Thyroid gland (tissue), 4 donors: ENCODE results near the gene SRGAP1. TPM values are rescaled to one million over a fixed set of nuclear protein-coding genes. Genes with fewer than 3 reads are reported as not detected.
A peak's percentile ranks its signal among the peaks of the same experiment; 100 is the strongest.

Experiments
- DNase-seq, 2 donors: peaks; one replicate each; pipeline ENCODE4 v3.0.0-alpha.2; 2019
- H3K27ac ChIP-seq, 3 donors: fragments of 200-600 bp; sonication (generic); 1 replicate in 2 of 3; 2 replicates in 1 of 3; pipeline ENCODE4 v1.5.1; 2016 to 2019; ENCODE audit warnings: mild to moderate bottlenecking in 1 of 3, moderate library complexity in 1 of 3
- H3K27me3 ChIP-seq: fragments of 200-600 bp; sonication (generic); one replicate; pipeline ENCODE4 v1.5.1; 2019
- H3K36me3 ChIP-seq, 2 donors: fragments of 200-600 bp; sonication (generic); one replicate each; pipeline ENCODE4 v1.5.1; 2016 to 2019
- H3K4me1 ChIP-seq, 2 donors: fragments of 200-600 bp; sonication (generic); one replicate each; pipeline ENCODE4 v1.5.1; 2017 to 2019
- H3K4me3 ChIP-seq, 3 donors: fragments of 200-600 bp; sonication (generic); replicated peaks in 1 of 3; 1 replicate in 2 of 3; 2 replicates in 1 of 3; pipeline ENCODE4 v1.5.1; 2016; ENCODE audit warnings: mild to moderate bottlenecking in 1 of 3
- H3K9me3 ChIP-seq: fragments of 200-600 bp; sonication (generic); one replicate; pipeline ENCODE4 v1.5.1; 2017
- POLR2A ChIP-seq, 2 donors: fragments of 450-650 bp; IDR thresholded peaks; one replicate each; pipeline ENCODE4 v1.6.1; 2017; ENCODE audit warnings: antibody characterized with exemption in 2 of 2, mild to moderate bottlenecking in 2 of 2, moderate library complexity in 1 of 2
- WGBS, 2 donors: methylation state at CpG; one replicate each; pipeline ENCODE4 v1.1.5; 2017; 5-methylcytosine and 5-hydroxymethylcytosine counted together
- intact Hi-C: fragments of 100-400 bp; cut with DNase I; formaldehyde crosslinking; loops from one replicate; pipeline ENCODE4 v1.15.1; 2023
- total RNA-seq, 4 donors: library from RNA; depleted of rRNA; stranded (reverse); fragments of >200 nt; gene quantifications; one replicate each; pipeline ENCODE4 v1.2.3, GENCODE V29; 2016
- TF ChIP-seq, protein P1 (sequence below), 6 experiments: fragments of 200-600 bp in 3 of 6; fragments of 450-650 bp in 3 of 6; sonication (generic) in 3 of 6; IDR thresholded peaks; one replicate each; pipeline ENCODE4 v1.5.1; 2016 to 2019; ENCODE audit warnings: antibody characterized with exemption in 6 of 6, mild to moderate bottlenecking in 2 of 6, inconsistent platforms in 1 of 6, moderate library complexity in 1 of 6

Gene SRGAP1
- total RNA-seq, 4 donors from 2014 or later, result 14.1 to 26.3 (median 20.9) TPM

GRCh38 chr12:64180951-64181350 is 336.5 kb downstream of the SRGAP1 start:
- Histone ChIP-seq H3K4me3 (no peak overlapping the region), H3K27ac (peak overlapping the region; percentile 57 to 76 (median 67)), H3K4me1 (peaks cover 17 to 26% of the 10 kb centered on the region in 2 donors), H3K27me3 (no peaks in the 10 kb centered on the region), H3K36me3 (no peaks in the 10 kb centered on the region), H3K9me3 (no peaks in the 10 kb centered on the region)
- peak in 1 of 2 donors; percentile 15 for DNase-seq
- intact Hi-C loops, result loop anchor here (5.0 to 10.0 kb wide), 2 partner anchors 54 to 334 kb away; no protein-coding TSS in a partner anchor
- WGBS, 2 donors, result 49 to 52% methylated on average over 5 of the region's 5 CpGs
- TF ChIP-seq, protein P1, sequence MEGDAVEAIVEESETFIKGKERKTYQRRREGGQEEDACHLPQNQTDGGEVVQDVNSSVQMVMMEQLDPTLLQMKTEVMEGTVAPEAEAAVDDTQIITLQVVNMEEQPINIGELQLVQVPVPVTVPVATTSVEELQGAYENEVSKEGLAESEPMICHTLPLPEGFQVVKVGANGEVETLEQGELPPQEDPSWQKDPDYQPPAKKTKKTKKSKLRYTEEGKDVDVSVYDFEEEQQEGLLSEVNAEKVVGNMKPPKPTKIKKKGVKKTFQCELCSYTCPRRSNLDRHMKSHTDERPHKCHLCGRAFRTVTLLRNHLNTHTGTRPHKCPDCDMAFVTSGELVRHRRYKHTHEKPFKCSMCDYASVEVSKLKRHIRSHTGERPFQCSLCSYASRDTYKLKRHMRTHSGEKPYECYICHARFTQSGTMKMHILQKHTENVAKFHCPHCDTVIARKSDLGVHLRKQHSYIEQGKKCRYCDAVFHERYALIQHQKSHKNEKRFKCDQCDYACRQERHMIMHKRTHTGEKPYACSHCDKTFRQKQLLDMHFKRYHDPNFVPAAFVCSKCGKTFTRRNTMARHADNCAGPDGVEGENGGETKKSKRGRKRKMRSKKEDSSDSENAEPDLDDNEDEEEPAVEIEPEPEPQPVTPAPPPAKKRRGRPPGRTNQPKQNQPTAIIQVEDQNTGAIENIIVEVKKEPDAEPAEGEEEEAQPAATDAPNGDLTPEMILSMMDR (IDR thresholded peaks at IDR 0.05), result no peak
- TF ChIP-seq POLR2A (IDR thresholded peaks at IDR 0.05), result no peak

GRCh38 chr12:64181430-64182291 is 337.2 kb downstream of the SRGAP1 start:
- H3K27me3 ChIP-seq, result no peaks in the 10 kb centered on the region
- peaks cover 17 to 26% of the 10 kb centered on the region in 2 donors for H3K4me1 ChIP-seq
- peak overlapping the region; percentile 57 to 76 (median 67) for H3K27ac ChIP-seq
- H3K4me3 ChIP-seq, result no peak overlapping the region
- 25 to 32% methylated on average over 3 of the region's 3 CpGs for WGBS, 2 donors
- peak; percentile 65 to 71 for DNase-seq
- H3K9me3 ChIP-seq, result no peaks in the 10 kb centered on the region
- TF ChIP-seq, protein P1 (IDR thresholded peaks at IDR 0.05), result peak in 5 of 6 experiments; percentile 13 to 80 (median 61)
- TF ChIP-seq POLR2A (IDR thresholded peaks at IDR 0.05), result no peak
- intact Hi-C loops, result loop anchor here (5.0 to 10.0 kb wide), 2 partner anchors 53 to 334 kb away; no protein-coding TSS in a partner anchor
- H3K36me3 ChIP-seq, result no peaks in the 10 kb centered on the region

DNA sequence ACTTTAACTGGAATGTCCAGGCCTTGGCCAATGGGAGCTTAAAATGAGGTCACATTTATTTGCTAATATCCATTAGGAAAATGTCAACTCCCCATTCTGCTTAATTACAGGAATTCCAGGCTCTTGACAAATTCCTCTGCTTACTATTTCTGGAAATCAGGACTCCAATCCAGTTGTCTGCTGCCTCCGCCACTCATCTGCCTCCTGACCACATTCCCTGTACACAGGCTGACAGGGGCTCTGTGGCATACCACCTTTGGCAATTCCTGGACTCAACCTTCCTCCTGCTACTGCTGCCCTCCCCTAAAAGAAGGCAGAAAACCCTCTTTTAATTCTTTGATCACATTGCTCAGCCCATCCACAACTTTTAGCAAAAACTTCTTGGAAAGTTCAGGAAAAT is 339.7 kb downstream of the SRGAP1 start:
- Histone ChIP-seq H3K27ac (no peak overlapping the region), H3K36me3 (no peaks in the 10 kb centered on the region), H3K9me3 (no peaks in the 10 kb centered on the region), H3K27me3 (no peaks in the 10 kb centered on the region), H3K4me3 (no peak overlapping the region), H3K4me1 (peaks cover 17 to 26% of the 10 kb centered on the region in 2 donors)
- 95 to 96% methylated on average over 1 of the region's 1 CpG for WGBS, 2 donors
- DNase-seq, result no peak
- intact Hi-C loops, result loop anchor here (5.0 to 10.0 kb wide), 2 partner anchors 51 to 337 kb away; no protein-coding TSS in a partner anchor
- TF ChIP-seq POLR2A (IDR thresholded peaks at IDR 0.05), result no peak

- TF ChIP-seq, protein P1 (IDR thresholded peaks at IDR 0.05), result no peak
- no peak for TF ChIP-seq POLR2A (IDR thresholded peaks at IDR 0.05)
Measured at GRCh38 chr12:64186789-64187188, 342.3 kb downstream of the SRGAP1 start.

GRCh38 chr12:64187370-64187769 is 342.9 kb downstream of the SRGAP1 start:
- peaks cover under 1 to 4% of the 10 kb centered on the region in 2 donors for H3K4me1 ChIP-seq
- DNase-seq, result no peak
- TF ChIP-seq, protein P1 (IDR thresholded peaks at IDR 0.05), result no peak
- TF ChIP-seq POLR2A (IDR thresholded peaks at IDR 0.05), result no peak
- H3K27ac ChIP-seq, result no peak overlapping the region
- H3K36me3 ChIP-seq, result no peaks in the 10 kb centered on the region
- 61 to 75% methylated on average over 3 of the region's 3 CpGs for WGBS, 2 donors
- no peaks in the 10 kb centered on the region for H3K9me3 ChIP-seq
- H3K4me3 ChIP-seq, result no peak overlapping the region
- H3K27me3 ChIP-seq, result no peaks in the 10 kb centered on the region
- intact Hi-C loops, result loop anchor here (10.0 kb wide), 1 partner anchor 47 kb away; no protein-coding TSS in a partner anchor

More at GRCh38 chr12:64186789-64187188, 342.3 kb downstream of the SRGAP1 start:
- peaks cover 5 to 10% of the 10 kb centered on the region in 2 donors for H3K4me1 ChIP-seq
- DNase-seq, result no peak
- intact Hi-C loops, result loop anchor here (10.0 kb wide), 1 partner anchor 48 kb away; no protein-coding TSS in a partner anchor
- H3K27me3 ChIP-seq, result no peaks in the 10 kb centered on the region
- H3K27ac ChIP-seq, result no peak overlapping the region
- H3K4me3 ChIP-seq, result no peak overlapping the region
- WGBS, 2 donors, result 82 to 83% methylated on average over 2 of the region's 2 CpGs
- no peaks in the 10 kb centered on the region for H3K9me3 ChIP-seq
- H3K36me3 ChIP-seq, result no peaks in the 10 kb centered on the region
